IMR-90 (cell line): ENCODE measurements around the gene NR1I3. TPM values are rescaled to one million over a fixed set of nuclear protein-coding genes. Genes with fewer than 3 reads are reported as not detected.

ENCODE experiments used
- ATAC-seq: fragments of 200-7000 bp; cut with Tn5 transposase; 2 replicates; pipeline ENCODE4 v1.9.1; 2020; ENCODE audit warnings: low read depth, mild to moderate bottlenecking, moderate library complexity
- BruUV-seq: library from RNA; stranded (reverse); fragments of 400-500 nt; replicated peaks from 2 replicates; lab custom pipeline; 2021; lab: Mats Ljungman, UMichigan
- CTCF ChIA-PET: fragments of 300-600 bp; formaldehyde crosslinking; extraction: SDS; loops from one replicate; lab custom pipeline; 2021; ENCODE audit warnings: antibody characterized with exemption; lab: Yijun Ruan, JAX
- POLR2A ChIA-PET: fragments of 300-600 bp; sonication (Branson Sonifier 250); formaldehyde crosslinking; loops from one replicate; lab custom pipeline; 2022; ENCODE audit warnings: antibody characterized with exemption; ENCODE audit not compliant: unreplicated experiment; lab: Charles Lee
- DNase-seq: peaks from one replicate; pipeline ENCODE4 v3.0.0; 2013
- H2AFZ ChIP-seq: replicated peaks from 2 replicates; pipeline ENCODE3; 2013; ENCODE audit warnings: low read length, mild to moderate bottlenecking; ENCODE audit not compliant: poor library complexity
- H2AK5ac ChIP-seq: 2 replicates; pipeline ENCODE4 v1.6.1; 2013; ENCODE audit warnings: low read depth, low read length, inconsistent platforms
- H2AK9ac ChIP-seq: replicated peaks from 2 replicates; pipeline ENCODE3; 2013; ENCODE audit warnings: mild to moderate bottlenecking, low read depth, low read length, moderate library complexity; ENCODE audit not compliant: poor library complexity
- H2BK120ac ChIP-seq: 2 replicates; pipeline ENCODE4 v1.6.1; 2013; ENCODE audit warnings: low read depth, low read length, inconsistent platforms
- H2BK15ac ChIP-seq: 3 replicates; pipeline ENCODE4 v1.6.1; 2013; ENCODE audit warnings: low read depth, low read length, inconsistent platforms
- H2BK20ac ChIP-seq: 2 replicates; pipeline ENCODE4 v1.6.1; 2013; ENCODE audit warnings: low read depth, mild to moderate bottlenecking, inconsistent platforms, low read length, moderate library complexity
- H2BK5ac ChIP-seq: 2 replicates; pipeline ENCODE4 v1.6.1; 2013; ENCODE audit warnings: mild to moderate bottlenecking, low read depth, low read length, inconsistent platforms; ENCODE audit not compliant: poor library complexity, severe bottlenecking
- H3K14ac ChIP-seq: replicated peaks from 2 replicates; pipeline ENCODE4 v1.6.1; 2013; ENCODE audit warnings: low read depth, low read length, inconsistent platforms
- H3K18ac ChIP-seq: 2 replicates; pipeline ENCODE4 v1.6.1; 2013; ENCODE audit warnings: low read depth, low read length, control low read depth
- H3K23ac ChIP-seq: 2 replicates; pipeline ENCODE4 v1.6.1; 2013; ENCODE audit warnings: low read depth, low read length, inconsistent platforms
- H3K27ac ChIP-seq: 2 replicates; pipeline ENCODE4 v1.5.1; 2013; ENCODE audit warnings: mild to moderate bottlenecking, control low read depth, low read length; ENCODE audit not compliant: insufficient read depth
- H3K27me3 ChIP-seq: 2 replicates; pipeline ENCODE4 v1.6.1; 2013; ENCODE audit warnings: low read length; ENCODE audit not compliant: control insufficient read depth, insufficient read depth
- H3K36me3 ChIP-seq: 2 replicates; pipeline ENCODE4 v1.6.1; 2013; ENCODE audit warnings: low read length, mixed read lengths; ENCODE audit not compliant: control insufficient read depth, insufficient read depth
- H3K4ac ChIP-seq: 2 replicates; pipeline ENCODE4 v1.6.1; 2013; ENCODE audit warnings: low read depth, low read length, inconsistent platforms
- H3K4me1 ChIP-seq: 2 replicates; pipeline ENCODE4 v1.6.1; 2013; ENCODE audit warnings: low read length, mixed read lengths; ENCODE audit not compliant: control insufficient read depth, insufficient read depth
- H3K4me2 ChIP-seq: 2 replicates; pipeline ENCODE4 v1.6.1; 2013; ENCODE audit warnings: low read depth, mild to moderate bottlenecking, control low read depth, low read length, moderate library complexity
- H3K4me3 ChIP-seq: 2 replicates; pipeline ENCODE4 v1.5.1; 2013; ENCODE audit warnings: low read depth, mild to moderate bottlenecking, control low read depth, low read length, moderate library complexity; ENCODE audit not compliant: insufficient read depth
- H3K56ac ChIP-seq: 2 replicates; pipeline ENCODE4 v1.6.1; 2013; ENCODE audit warnings: low read length, inconsistent platforms; ENCODE audit not compliant: insufficient read depth; ENCODE audit errors: extremely low read depth
- H3K79me1 ChIP-seq, 2 experiments: 2 replicates each; pipeline ENCODE4 v1.6.1; 2013; ENCODE audit warnings: low read length in 2 of 2, inconsistent platforms in 1 of 2, low read depth in 1 of 2
- H3K9ac ChIP-seq: 2 replicates; pipeline ENCODE4 v1.6.1; 2013; ENCODE audit warnings: low read depth, low read length, control low read depth
- H3K9me1 ChIP-seq: 2 replicates; pipeline ENCODE4 v1.6.1; 2013; ENCODE audit warnings: low read length, inconsistent platforms; ENCODE audit not compliant: insufficient read depth
- H3K9me3 ChIP-seq: 2 replicates; pipeline ENCODE4 v1.6.1; 2013; ENCODE audit warnings: low read length; ENCODE audit not compliant: control insufficient read depth, insufficient read depth
- H4K20me1 ChIP-seq: 2 replicates; pipeline ENCODE4 v1.6.1; 2013; ENCODE audit warnings: low read length, inconsistent platforms; ENCODE audit not compliant: insufficient read depth
- H4K5ac ChIP-seq: 2 replicates; pipeline ENCODE4 v1.6.1; 2013; ENCODE audit warnings: mild to moderate bottlenecking, low read depth, low read length, control low read depth
- H4K8ac ChIP-seq, 2 experiments: 2 replicates each; pipeline ENCODE4 v1.6.1; 2013; ENCODE audit warnings: low read depth in 2 of 2, low read length in 2 of 2, control low read depth in 1 of 2, inconsistent platforms in 1 of 2
- H4K91ac ChIP-seq: 2 replicates; pipeline ENCODE4 v1.6.1; 2013; ENCODE audit warnings: low read depth, low read length, inconsistent platforms; ENCODE audit not compliant: insufficient read depth
- BHLHE40 ChIP-seq: fragments of 150-350 bp; IDR thresholded peaks from 2 replicates; pipeline ENCODE4 v1.6.1; 2016; ENCODE audit warnings: mild to moderate bottlenecking, low read depth, low read length
- CEBPB ChIP-seq: IDR thresholded peaks from 2 replicates; pipeline ENCODE4 v1.6.1; 2012; ENCODE audit warnings: low read depth, low read length, improper control_type of control experiment
- CHD1 ChIP-seq: IDR thresholded peaks from 2 replicates; pipeline ENCODE4 v1.6.1; 2012; ENCODE audit warnings: low read depth, low read length, improper control_type of control experiment
- FOS ChIP-seq: fragments of 150-350 bp; IDR thresholded peaks from 2 replicates; pipeline ENCODE4 v1.6.1; 2016; ENCODE audit warnings: low read depth, low read length
- MAZ ChIP-seq: IDR thresholded peaks from 2 replicates; pipeline ENCODE4 v1.6.1; 2012; ENCODE audit warnings: low read depth, mild to moderate bottlenecking, low read length, improper control_type of control experiment, moderate library complexity, borderline replicate concordance
- MXI1 ChIP-seq: IDR thresholded peaks from 2 replicates; pipeline ENCODE4 v1.6.1; 2012; ENCODE audit warnings: low read depth, mild to moderate bottlenecking, low read length, moderate library complexity, borderline replicate concordance
- NFE2L2 ChIP-seq: fragments of 150-350 bp; IDR thresholded peaks from 2 replicates; pipeline ENCODE4 v1.6.1; 2016; ENCODE audit warnings: low read depth, mild to moderate bottlenecking, low read length
- POLR2A ChIP-seq: IDR thresholded peaks from 2 replicates; pipeline ENCODE4 v1.6.1; 2012; ENCODE audit warnings: mild to moderate bottlenecking, low read depth, low read length
- RAD21 ChIP-seq: IDR thresholded peaks from 2 replicates; pipeline ENCODE4 v1.6.1; 2012; ENCODE audit warnings: low read length, improper control_type of control experiment
- RCOR1 ChIP-seq: IDR thresholded peaks from 2 replicates; pipeline ENCODE4 v1.6.1; 2012; ENCODE audit warnings: mild to moderate bottlenecking, low read length, improper control_type of control experiment; ENCODE audit not compliant: insufficient replicate concordance
- SMC3 ChIP-seq: fragments of 150-350 bp; IDR thresholded peaks from 2 replicates; pipeline ENCODE4 v1.6.1; 2016; ENCODE audit warnings: low read depth, mild to moderate bottlenecking, antibody characterized with exemption, low read length, moderate library complexity
- WGBS, 2 experiments: methylation state at CpG; one replicate each; pipeline versions ENCODE4 v1.1.5 to v1.1.7; 2013; ENCODE audit warnings: missing lambda C conversion rate in 2 of 2; ENCODE audit not compliant: insufficient read length in 1 of 2; ENCODE audit errors: extremely low coverage in 2 of 2; 5-methylcytosine and 5-hydroxymethylcytosine counted together
- dilution Hi-C: fragments of 300-500 bp; cut with HindIII; formaldehyde crosslinking; loops from one replicate; pipeline ENCODE4 v1.14.3; 2018; ENCODE audit warnings: low sequenced_read_pairs; ENCODE audit not compliant: unreplicated experiment
- in situ Hi-C: fragments of 300-500 bp; cut with MboI; formaldehyde crosslinking; loops from 3 replicates; pipeline ENCODE4 v1.14.3; 2019; ENCODE audit warnings: low sequenced_read_pairs, inconsistent platforms, mixed read lengths
- intact Hi-C: fragments of 100-400 bp; cut with micrococcal nuclease; formaldehyde crosslinking; loops from 2 replicates; pipeline ENCODE4 v1.10.0; 2022
- polyA plus RNA-seq, 3 experiments: library from polyadenylated mRNA; depleted of rRNA; stranded (reverse); fragments of >200 nt; gene quantifications; 2 replicates each; pipeline ENCODE4 v1.2.3, GENCODE V29; 2012; ENCODE audit warnings: low replicate concordance in 1 of 3
- total RNA-seq: library from RNA; depleted of rRNA; stranded (reverse); fragments of >200 nt; gene quantifications from 2 replicates; pipeline ENCODE4 v1.2.3, GENCODE V29; 2012
- TF ChIP-seq, protein P1 (sequence below): fragments of 150-350 bp; IDR thresholded peaks from 2 replicates; pipeline ENCODE4 v1.6.1; 2017; ENCODE audit warnings: mild to moderate bottlenecking, antibody characterized with exemption, low read length, low read depth
- TF ChIP-seq, protein P2 (sequence below): fragments of 150-350 bp; IDR thresholded peaks from 2 replicates; pipeline ENCODE4 v1.6.1; 2016; ENCODE audit warnings: low read depth, mild to moderate bottlenecking, low read length, moderate library complexity, borderline replicate concordance
- TF ChIP-seq, protein P3 (sequence below): conservative IDR thresholded peaks from 2 replicates; pipeline ENCODE4 v1.5.1; 2012; ENCODE audit warnings: mild to moderate bottlenecking, low read depth, low read length, improper control_type of control experiment

The NR1I3 gene
- total and polyA plus RNA-seq, 2 of the 4 experiments (the other 2 are of a cell fraction): not detected

DNA sequence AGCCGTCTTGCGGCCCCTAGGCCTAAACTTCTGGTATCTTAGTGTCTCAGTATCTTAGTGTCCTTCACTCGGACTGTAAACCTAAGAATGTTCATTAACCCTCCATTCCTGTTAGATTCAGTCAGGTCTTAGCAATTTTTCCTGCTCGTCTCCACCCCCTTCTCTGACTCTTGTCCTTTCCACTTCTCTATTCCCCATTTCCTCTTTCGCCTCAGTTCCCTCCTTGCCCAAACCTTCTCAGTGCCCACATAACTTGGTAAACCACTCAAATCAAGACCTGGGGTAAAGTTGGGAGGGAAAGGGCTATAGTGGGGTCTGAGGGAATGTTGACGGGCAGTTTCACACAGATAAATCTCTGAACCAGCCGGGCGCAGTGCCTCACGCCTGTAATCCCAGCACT is 23.6 kb downstream of the NR1I3 start:
- Histone ChIP-seq H2AK9ac (no peak overlapping the region), H4K91ac (no peak overlapping the region), H2AK5ac (no peak overlapping the region), H3K56ac (no peak overlapping the region), H2BK20ac (no peak overlapping the region), H2AFZ (no peak overlapping the region), H3K9ac (no peak overlapping the region), H3K23ac (no peak overlapping the region), H3K36me3 (peaks cover 42% of the 10 kb centered on the region), H3K4me1 (peaks cover 11% of the 10 kb centered on the region), H2BK5ac (no peak overlapping the region), H3K4me2 (no peak overlapping the region), H3K4me3 (no peak overlapping the region), H4K8ac (no peak overlapping the region), H3K9me3 (no peaks in the 10 kb centered on the region), H2BK15ac (no peak overlapping the region), H3K18ac (no peak overlapping the region), H3K27ac (no peak overlapping the region), H4K20me1 (no peaks in the 10 kb centered on the region), H3K4ac (no peak overlapping the region), H3K79me1 (peaks cover 5 to 14% of the 10 kb centered on the region in 2 experiments), H3K9me1 (peaks cover 14% of the 10 kb centered on the region), H4K5ac (no peak overlapping the region), H3K14ac (no peak overlapping the region), H2BK120ac (no peak overlapping the region), H3K27me3 (no peaks in the 10 kb centered on the region)
- no peak for ATAC-seq
- no TSS peak for BruUV-seq
- no peak for DNase-seq
- dilution Hi-C loops (no loop called here), intact Hi-C loops (no loop called here), in situ Hi-C loops (loop anchor here (10.0 kb wide), 1 partner anchor 530 kb away; the partner anchor contains the start of gene DUSP12)
- ChIA-PET CTCF (interaction anchor here (0.8 kb wide), 1 partner anchor 167 kb away, joined by 4 read pairs; no protein-coding TSS in a partner anchor), POLR2A (interaction anchor here (0.7 kb wide), 1 partner anchor 1660 kb away, joined by 10 read pairs; no protein-coding TSS in a partner anchor)
- WGBS, 2 experiments: 94% methylated on average over 2 of the region's 9 CpGs; no CpG with 5 or more reads in 1 of the 2 experiments
- TF ChIP-seq FOS (no peak), MXI1 (no peak), CHD1 (no peak), SMC3 (no peak), CEBPB (no peak), POLR2A (no peak), MAZ (no peak), NFE2L2 (no peak), BHLHE40 (no peak), RCOR1 (no peak), RAD21 (no peak)
- TF ChIP-seq, protein P1, sequence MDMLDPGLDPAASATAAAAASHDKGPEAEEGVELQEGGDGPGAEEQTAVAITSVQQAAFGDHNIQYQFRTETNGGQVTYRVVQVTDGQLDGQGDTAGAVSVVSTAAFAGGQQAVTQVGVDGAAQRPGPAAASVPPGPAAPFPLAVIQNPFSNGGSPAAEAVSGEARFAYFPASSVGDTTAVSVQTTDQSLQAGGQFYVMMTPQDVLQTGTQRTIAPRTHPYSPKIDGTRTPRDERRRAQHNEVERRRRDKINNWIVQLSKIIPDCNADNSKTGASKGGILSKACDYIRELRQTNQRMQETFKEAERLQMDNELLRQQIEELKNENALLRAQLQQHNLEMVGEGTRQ: no peak
- TF ChIP-seq, protein P2, sequence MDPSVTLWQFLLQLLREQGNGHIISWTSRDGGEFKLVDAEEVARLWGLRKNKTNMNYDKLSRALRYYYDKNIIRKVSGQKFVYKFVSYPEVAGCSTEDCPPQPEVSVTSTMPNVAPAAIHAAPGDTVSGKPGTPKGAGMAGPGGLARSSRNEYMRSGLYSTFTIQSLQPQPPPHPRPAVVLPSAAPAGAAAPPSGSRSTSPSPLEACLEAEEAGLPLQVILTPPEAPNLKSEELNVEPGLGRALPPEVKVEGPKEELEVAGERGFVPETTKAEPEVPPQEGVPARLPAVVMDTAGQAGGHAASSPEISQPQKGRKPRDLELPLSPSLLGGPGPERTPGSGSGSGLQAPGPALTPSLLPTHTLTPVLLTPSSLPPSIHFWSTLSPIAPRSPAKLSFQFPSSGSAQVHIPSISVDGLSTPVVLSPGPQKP: no peak
- TF ChIP-seq, protein P3, sequence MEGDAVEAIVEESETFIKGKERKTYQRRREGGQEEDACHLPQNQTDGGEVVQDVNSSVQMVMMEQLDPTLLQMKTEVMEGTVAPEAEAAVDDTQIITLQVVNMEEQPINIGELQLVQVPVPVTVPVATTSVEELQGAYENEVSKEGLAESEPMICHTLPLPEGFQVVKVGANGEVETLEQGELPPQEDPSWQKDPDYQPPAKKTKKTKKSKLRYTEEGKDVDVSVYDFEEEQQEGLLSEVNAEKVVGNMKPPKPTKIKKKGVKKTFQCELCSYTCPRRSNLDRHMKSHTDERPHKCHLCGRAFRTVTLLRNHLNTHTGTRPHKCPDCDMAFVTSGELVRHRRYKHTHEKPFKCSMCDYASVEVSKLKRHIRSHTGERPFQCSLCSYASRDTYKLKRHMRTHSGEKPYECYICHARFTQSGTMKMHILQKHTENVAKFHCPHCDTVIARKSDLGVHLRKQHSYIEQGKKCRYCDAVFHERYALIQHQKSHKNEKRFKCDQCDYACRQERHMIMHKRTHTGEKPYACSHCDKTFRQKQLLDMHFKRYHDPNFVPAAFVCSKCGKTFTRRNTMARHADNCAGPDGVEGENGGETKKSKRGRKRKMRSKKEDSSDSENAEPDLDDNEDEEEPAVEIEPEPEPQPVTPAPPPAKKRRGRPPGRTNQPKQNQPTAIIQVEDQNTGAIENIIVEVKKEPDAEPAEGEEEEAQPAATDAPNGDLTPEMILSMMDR: no peak
